HCT116 (cell line): Measurements from ENCODE around the gene OSCP1. TPM values are rescaled to one million over a fixed set of nuclear protein-coding genes. Genes with fewer than 3 reads are reported as not detected.

Source experiments
- ATAC-seq: fragments of 200-7000 bp; cut with Tn5 transposase; 2 replicates; pipeline ENCODE4 v1.9.1; 2020; ENCODE audit warnings: mild to moderate bottlenecking, moderate library complexity
- BruUV-seq: library from RNA; stranded (reverse); fragments of 400-500 nt; replicated peaks from 2 replicates; lab custom pipeline; 2021; lab: Mats Ljungman, UMichigan
- CTCF ChIA-PET: fragments of 300-600 bp; sonication (Branson Sonifier 250); formaldehyde crosslinking; loops from one replicate; lab custom pipeline; 2021; ENCODE audit warnings: antibody characterized with exemption; lab: Charles Lee
- POLR2A ChIA-PET: fragments of 300-600, 350-600 bp; sonication (Branson Sonifier 250); formaldehyde crosslinking; loops from one replicate; lab custom pipeline; 2021; ENCODE audit warnings: antibody characterized with exemption; lab: Charles Lee
- RAD21 ChIA-PET, 2 experiments: fragments of 300-600 bp; sonication (Branson Sonifier 250); formaldehyde crosslinking; loops; one replicate each; lab custom pipeline; 2023; ENCODE audit warnings: low total read pairs in 2 of 2; ENCODE audit not compliant: uncharacterized antibody in 2 of 2, unreplicated experiment in 2 of 2, low non-redundant PET in 1 of 2; lab: Charles Lee
- DNase-seq: peaks from one replicate; pipeline ENCODE4 v3.0.0-alpha.2; 2010; ENCODE audit warnings: low read depth, low spot score
- H2AFZ ChIP-seq: fragments of 200-600 bp; shearing (Covaris generic), sonication (generic); 2 replicates; pipeline ENCODE4 v1.6.1; 2017; ENCODE audit warnings: low read depth, mixed run types, mixed read lengths, antibody characterized with exemption, low read length; ENCODE audit not compliant: poor library complexity, severe bottlenecking
- H3K27ac ChIP-seq: 2 replicates; pipeline ENCODE4 v1.5.1; 2012; ENCODE audit warnings: low read depth, low read length
- H3K27me3 ChIP-seq: fragments of 200-600 bp; sonication (generic); 2 replicates; pipeline ENCODE4 v1.6.1; 2016; ENCODE audit warnings: mixed run types, low read length, mixed read lengths; ENCODE audit not compliant: insufficient read depth
- H3K36me3 ChIP-seq, 2 experiments: fragments of 200-500 bp in 1 of 2; fragments of 200-600 bp in 1 of 2; sonication (Bioruptor generic) in 1 of 2; sonication (generic) in 1 of 2; 2 replicates each; pipeline versions ENCODE4 v1.5.1 to v1.6.1; 2014 to 2016; ENCODE audit warnings: low read length in 2 of 2, inconsistent platforms in 1 of 2, mixed read lengths in 1 of 2, mixed run types in 1 of 2; ENCODE audit not compliant: insufficient read depth in 2 of 2, control insufficient read depth in 1 of 2
- H3K4me1 ChIP-seq, 2 experiments: fragments of 200-600 bp in 1 of 2; sonication (generic) in 1 of 2; 2 replicates each; pipeline versions ENCODE4 v1.5.1 to v1.6.1; 2012 to 2017; ENCODE audit warnings: low read length in 2 of 2, inconsistent platforms in 1 of 2, mild to moderate bottlenecking in 1 of 2, mixed read lengths in 1 of 2, mixed run types in 1 of 2, moderate library complexity in 1 of 2; ENCODE audit not compliant: insufficient read depth in 2 of 2, control insufficient read depth in 1 of 2
- H3K4me2 ChIP-seq: fragments of 200-600 bp; sonication (generic); 2 replicates; pipeline ENCODE4 v1.6.1; 2017; ENCODE audit warnings: mixed run types, low read length, mixed read lengths
- H3K4me3 ChIP-seq, 2 experiments: fragments of 200-600 bp in 1 of 2; sonication (generic) in 1 of 2; replicated peaks in 1 of 2; 2 replicates each; pipeline ENCODE4 v1.5.1; 2011 to 2016; ENCODE audit warnings: low read length in 2 of 2, control low read depth in 1 of 2, low read depth in 1 of 2, mild to moderate bottlenecking in 1 of 2, mixed read lengths in 1 of 2, mixed run types in 1 of 2
- H3K79me2 ChIP-seq: fragments of 200-600 bp; sonication (generic); 2 replicates; pipeline ENCODE4 v1.6.1; 2017; ENCODE audit warnings: mild to moderate bottlenecking, mixed run types, low read length, moderate library complexity, mixed read lengths; ENCODE audit not compliant: insufficient read depth
- H3K9ac ChIP-seq: fragments of 200-600 bp; sonication (generic); 2 replicates; pipeline ENCODE4 v1.6.1; 2016; ENCODE audit warnings: low read length, mixed read lengths
- H3K9me2 ChIP-seq: fragments of 200-600 bp; sonication (generic), shearing (Covaris generic); 2 replicates; pipeline ENCODE4 v1.6.1; 2017; ENCODE audit warnings: mixed run types, mild to moderate bottlenecking, moderate library complexity; ENCODE audit not compliant: insufficient read depth
- H3K9me3 ChIP-seq, 2 experiments: fragments of 200-500 bp in 1 of 2; fragments of 200-600 bp in 1 of 2; sonication (Bioruptor generic) in 1 of 2; sonication (generic) in 1 of 2; 2 replicates each; pipeline ENCODE4 v1.6.1; 2014 to 2017; ENCODE audit warnings: low read length in 2 of 2, mixed read lengths in 2 of 2, inconsistent platforms in 1 of 2, low read depth in 1 of 2, mild to moderate bottlenecking in 1 of 2, mixed run types in 1 of 2, moderate library complexity in 1 of 2; ENCODE audit not compliant: control insufficient read depth in 1 of 2, insufficient read depth in 1 of 2
- H4K20me1 ChIP-seq: fragments of 200-600 bp; sonication (generic), shearing (Covaris generic); 2 replicates; pipeline ENCODE4 v1.6.1; 2017; ENCODE audit warnings: mixed run types, mild to moderate bottlenecking, moderate library complexity; ENCODE audit not compliant: insufficient read depth
- CBX3 ChIP-seq: IDR thresholded peaks from 2 replicates; pipeline ENCODE4 v1.6.1; 2012; ENCODE audit warnings: low read depth
- CEBPB ChIP-seq: IDR thresholded peaks from 2 replicates; pipeline ENCODE4 v1.6.1; 2012; ENCODE audit warnings: low read depth
- EGR1 ChIP-seq: IDR thresholded peaks from 2 replicates; pipeline ENCODE4 v1.6.1; 2012; ENCODE audit warnings: low read depth
- ELF1 ChIP-seq: IDR thresholded peaks from 2 replicates; pipeline ENCODE4 v1.6.1; 2012; ENCODE audit warnings: low read depth, borderline replicate concordance
- EZH2 ChIP-seq: fragments of 200-600 bp; sonication (generic); IDR thresholded peaks from 2 replicates; pipeline ENCODE4 v1.6.1; 2017; ENCODE audit warnings: antibody characterized with exemption, mixed run types
- POLR2A ChIP-seq: IDR thresholded peaks from 2 replicates; pipeline ENCODE4 v1.7.0; 2011; ENCODE audit warnings: borderline replicate concordance; ENCODE audit not compliant: insufficient read depth, insufficient read length; ENCODE audit errors: extremely low read depth
- POLR2AphosphoS5 ChIP-seq: IDR thresholded peaks from 2 replicates; pipeline ENCODE4 v1.6.1; 2011; ENCODE audit warnings: mild to moderate bottlenecking, low read depth, low read length, moderate library complexity
- RAD21 ChIP-seq: IDR thresholded peaks from 2 replicates; pipeline ENCODE4 v1.6.1; 2012; ENCODE audit warnings: low read depth, mild to moderate bottlenecking
- SIN3A ChIP-seq: IDR thresholded peaks from 2 replicates; pipeline ENCODE4 v1.6.1; 2012; ENCODE audit warnings: low read depth
- SRF ChIP-seq: IDR thresholded peaks from 2 replicates; pipeline ENCODE4 v1.6.1; 2012; ENCODE audit warnings: low read depth
- TCF7L2 ChIP-seq: IDR thresholded peaks from 2 replicates; pipeline ENCODE4 v1.7.0; 2011; ENCODE audit warnings: borderline replicate concordance, inconsistent platforms; ENCODE audit not compliant: insufficient read depth, insufficient read length; ENCODE audit errors: extremely low read depth
- ZFX ChIP-seq: fragments of 450-650 bp; IDR thresholded peaks from 2 replicates; pipeline ENCODE4 v1.6.1; 2017
- ZNF274 ChIP-seq: fragments of 200-500 bp; sonication (Bioruptor generic); IDR thresholded peaks from 2 replicates; pipeline ENCODE4 v1.6.1; 2014; ENCODE audit warnings: mild to moderate bottlenecking, low read depth, low read length, inconsistent platforms
- intact Hi-C: fragments of 100-400 bp; cut with micrococcal nuclease; formaldehyde crosslinking; loops from 2 replicates; pipeline ENCODE4 v1.10.0; 2022
- total RNA-seq: library from RNA; stranded (reverse); gene quantifications from one replicate; pipeline ENCODE4 v1.2.1, GENCODE V29; 2021; ENCODE audit not compliant: unreplicated experiment
- TF ChIP-seq, protein P1 (sequence below): IDR thresholded peaks from 2 replicates; pipeline ENCODE4 v1.6.1; 2012; ENCODE audit warnings: low read depth
- TF ChIP-seq, protein P2 (sequence below): IDR thresholded peaks from 2 replicates; pipeline ENCODE4 v1.6.1; 2011; ENCODE audit warnings: mild to moderate bottlenecking, low read length, moderate library complexity; ENCODE audit not compliant: insufficient replicate concordance; ENCODE audit errors: extremely low read depth
- TF ChIP-seq, protein P3 (sequence below): IDR thresholded peaks from 2 replicates; pipeline ENCODE4 v1.6.1; 2012
- TF ChIP-seq, protein P4 (sequence below), 3 experiments: fragments of 200-600 bp in 1 of 3; sonication (generic) in 1 of 3; IDR thresholded peaks in 2 of 3; conservative IDR thresholded peaks in 1 of 3; 2 replicates each; pipeline ENCODE4 v1.5.1; 2012 to 2017; ENCODE audit warnings: low read depth in 2 of 3, low read length in 2 of 3, antibody characterized with exemption in 1 of 3, borderline replicate concordance in 1 of 3, control low read depth in 1 of 3, mild to moderate bottlenecking in 1 of 3, mixed read lengths in 1 of 3, mixed run types in 1 of 3, moderate library complexity in 1 of 3; ENCODE audit not compliant: insufficient read depth in 1 of 3

The OSCP1 gene
- total RNA-seq, 1 experiment from 2014 or later: 4.1 TPM

DNA sequence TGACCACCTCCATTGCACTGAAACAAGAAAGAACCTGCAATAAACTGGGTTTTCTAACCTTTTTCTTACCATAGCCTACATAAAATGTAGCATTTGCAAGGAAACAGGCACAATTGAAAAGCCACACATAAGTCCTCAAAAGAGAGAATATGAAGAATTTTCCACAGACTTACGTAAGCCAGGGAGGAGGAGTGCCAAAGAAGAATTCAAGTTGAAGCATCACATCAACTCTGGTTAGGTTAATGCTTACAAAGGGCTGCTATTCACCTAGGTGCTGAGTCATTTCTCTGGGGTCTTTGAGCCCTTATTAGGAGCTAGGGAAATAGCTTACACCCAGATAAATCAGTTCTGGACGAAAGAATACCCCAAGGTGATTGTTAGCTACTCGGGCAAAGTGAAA, 9.6 kb downstream of the OSCP1 start:
- Histone ChIP-seq H3K9me2 (no peaks in the 10 kb centered on the region), H3K9me3 (no peaks in the 10 kb centered on the region), H3K27ac (no peak overlapping the region), H3K9ac (no peak overlapping the region), H3K4me3 (no peak overlapping the region), H3K4me1 (peaks cover 16 to 28% of the 10 kb centered on the region in 2 experiments), H3K27me3 (no peaks in the 10 kb centered on the region), H2AFZ (no peak overlapping the region)
- ChIA-PET RAD21 (interaction anchor here in 1 of 2 experiments (0.6 kb wide), 1 partner anchor 88 kb away, joined by 3 read pairs; no protein-coding TSS in a partner anchor), POLR2A (interaction anchor here (0.5 kb wide), 1 partner anchor 12 kb away, joined by 3 read pairs; no protein-coding TSS in a partner anchor), CTCF (no interaction called here)
- DNase-seq (no peak), ATAC-seq (no peak)
- TF ChIP-seq, protein P1, sequence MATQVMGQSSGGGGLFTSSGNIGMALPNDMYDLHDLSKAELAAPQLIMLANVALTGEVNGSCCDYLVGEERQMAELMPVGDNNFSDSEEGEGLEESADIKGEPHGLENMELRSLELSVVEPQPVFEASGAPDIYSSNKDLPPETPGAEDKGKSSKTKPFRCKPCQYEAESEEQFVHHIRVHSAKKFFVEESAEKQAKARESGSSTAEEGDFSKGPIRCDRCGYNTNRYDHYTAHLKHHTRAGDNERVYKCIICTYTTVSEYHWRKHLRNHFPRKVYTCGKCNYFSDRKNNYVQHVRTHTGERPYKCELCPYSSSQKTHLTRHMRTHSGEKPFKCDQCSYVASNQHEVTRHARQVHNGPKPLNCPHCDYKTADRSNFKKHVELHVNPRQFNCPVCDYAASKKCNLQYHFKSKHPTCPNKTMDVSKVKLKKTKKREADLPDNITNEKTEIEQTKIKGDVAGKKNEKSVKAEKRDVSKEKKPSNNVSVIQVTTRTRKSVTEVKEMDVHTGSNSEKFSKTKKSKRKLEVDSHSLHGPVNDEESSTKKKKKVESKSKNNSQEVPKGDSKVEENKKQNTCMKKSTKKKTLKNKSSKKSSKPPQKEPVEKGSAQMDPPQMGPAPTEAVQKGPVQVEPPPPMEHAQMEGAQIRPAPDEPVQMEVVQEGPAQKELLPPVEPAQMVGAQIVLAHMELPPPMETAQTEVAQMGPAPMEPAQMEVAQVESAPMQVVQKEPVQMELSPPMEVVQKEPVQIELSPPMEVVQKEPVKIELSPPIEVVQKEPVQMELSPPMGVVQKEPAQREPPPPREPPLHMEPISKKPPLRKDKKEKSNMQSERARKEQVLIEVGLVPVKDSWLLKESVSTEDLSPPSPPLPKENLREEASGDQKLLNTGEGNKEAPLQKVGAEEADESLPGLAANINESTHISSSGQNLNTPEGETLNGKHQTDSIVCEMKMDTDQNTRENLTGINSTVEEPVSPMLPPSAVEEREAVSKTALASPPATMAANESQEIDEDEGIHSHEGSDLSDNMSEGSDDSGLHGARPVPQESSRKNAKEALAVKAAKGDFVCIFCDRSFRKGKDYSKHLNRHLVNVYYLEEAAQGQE: no peak
- TF ChIP-seq POLR2A: no peak
- no peak for TF ChIP-seq CBX3
- no peak for TF ChIP-seq TCF7L2
- TF ChIP-seq, protein P2, sequence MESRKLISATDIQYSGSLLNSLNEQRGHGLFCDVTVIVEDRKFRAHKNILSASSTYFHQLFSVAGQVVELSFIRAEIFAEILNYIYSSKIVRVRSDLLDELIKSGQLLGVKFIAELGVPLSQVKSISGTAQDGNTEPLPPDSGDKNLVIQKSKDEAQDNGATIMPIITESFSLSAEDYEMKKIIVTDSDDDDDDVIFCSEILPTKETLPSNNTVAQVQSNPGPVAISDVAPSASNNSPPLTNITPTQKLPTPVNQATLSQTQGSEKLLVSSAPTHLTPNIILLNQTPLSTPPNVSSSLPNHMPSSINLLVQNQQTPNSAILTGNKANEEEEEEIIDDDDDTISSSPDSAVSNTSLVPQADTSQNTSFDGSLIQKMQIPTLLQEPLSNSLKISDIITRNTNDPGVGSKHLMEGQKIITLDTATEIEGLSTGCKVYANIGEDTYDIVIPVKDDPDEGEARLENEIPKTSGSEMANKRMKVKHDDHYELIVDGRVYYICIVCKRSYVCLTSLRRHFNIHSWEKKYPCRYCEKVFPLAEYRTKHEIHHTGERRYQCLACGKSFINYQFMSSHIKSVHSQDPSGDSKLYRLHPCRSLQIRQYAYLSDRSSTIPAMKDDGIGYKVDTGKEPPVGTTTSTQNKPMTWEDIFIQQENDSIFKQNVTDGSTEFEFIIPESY: no peak
- no peak for TF ChIP-seq EZH2
- no peak for TF ChIP-seq SRF
- no peak for TF ChIP-seq RAD21
- TF ChIP-seq, protein P3, sequence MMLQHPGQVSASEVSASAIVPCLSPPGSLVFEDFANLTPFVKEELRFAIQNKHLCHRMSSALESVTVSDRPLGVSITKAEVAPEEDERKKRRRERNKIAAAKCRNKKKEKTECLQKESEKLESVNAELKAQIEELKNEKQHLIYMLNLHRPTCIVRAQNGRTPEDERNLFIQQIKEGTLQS: no peak
- TF ChIP-seq SIN3A: no peak
- TF ChIP-seq ZFX: no peak
- no peak for TF ChIP-seq ZNF274
- TF ChIP-seq, protein P4, sequence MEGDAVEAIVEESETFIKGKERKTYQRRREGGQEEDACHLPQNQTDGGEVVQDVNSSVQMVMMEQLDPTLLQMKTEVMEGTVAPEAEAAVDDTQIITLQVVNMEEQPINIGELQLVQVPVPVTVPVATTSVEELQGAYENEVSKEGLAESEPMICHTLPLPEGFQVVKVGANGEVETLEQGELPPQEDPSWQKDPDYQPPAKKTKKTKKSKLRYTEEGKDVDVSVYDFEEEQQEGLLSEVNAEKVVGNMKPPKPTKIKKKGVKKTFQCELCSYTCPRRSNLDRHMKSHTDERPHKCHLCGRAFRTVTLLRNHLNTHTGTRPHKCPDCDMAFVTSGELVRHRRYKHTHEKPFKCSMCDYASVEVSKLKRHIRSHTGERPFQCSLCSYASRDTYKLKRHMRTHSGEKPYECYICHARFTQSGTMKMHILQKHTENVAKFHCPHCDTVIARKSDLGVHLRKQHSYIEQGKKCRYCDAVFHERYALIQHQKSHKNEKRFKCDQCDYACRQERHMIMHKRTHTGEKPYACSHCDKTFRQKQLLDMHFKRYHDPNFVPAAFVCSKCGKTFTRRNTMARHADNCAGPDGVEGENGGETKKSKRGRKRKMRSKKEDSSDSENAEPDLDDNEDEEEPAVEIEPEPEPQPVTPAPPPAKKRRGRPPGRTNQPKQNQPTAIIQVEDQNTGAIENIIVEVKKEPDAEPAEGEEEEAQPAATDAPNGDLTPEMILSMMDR (IDR thresholded peaks at IDR 0.05 in 2 of 3, conservative IDR thresholded peaks at IDR 0.05 in 1 of 3; ENCODE audit: borderline replicate concordance in 1 of 3, insufficient read depth in 1 of 3, low read depth in 2 of 3, low read length in 2 of 3): no peak
- TF ChIP-seq CEBPB: no peak
- no peak for TF ChIP-seq EGR1
- TF ChIP-seq POLR2AphosphoS5: no peak
- no peak for TF ChIP-seq ELF1
- TF ChIP-seq, all 23 proteins: peak for 0
- BruUV-seq: no TSS peak
- Histone ChIP-seq H3K79me2 (no peaks in the 10 kb centered on the region), H3K36me3 (no peaks in the 10 kb centered on the region), H4K20me1 (no peaks in the 10 kb centered on the region), H3K4me2 (no peak overlapping the region)
- intact Hi-C loops: no loop called here
